Ovary (tissue), 3 donors: ENCODE results near the gene TSPEAR.

ENCODE experiments used
- CTCF ChIP-seq, 3 donors: fragments of 450-650 bp in 2 of 3; fragments of 200-600 bp in 1 of 3; IDR thresholded peaks; one replicate each; pipeline versions ENCODE4 v1.5.1 to v1.8.0; 2016 to 2022; ENCODE audit warnings: antibody characterized with exemption in 3 of 3, mild to moderate bottlenecking in 1 of 3
- POLR2A ChIP-seq: fragments of 450-650 bp; IDR thresholded peaks from one replicate; pipeline ENCODE4 v1.6.1; 2017; ENCODE audit warnings: antibody characterized with exemption, mild to moderate bottlenecking, moderate library complexity
- donor health status: DM: no; HTN: no; CAD: no.

GRCh38 chr21:44684483-44684882 is 26.9 kb downstream of the TSPEAR start:
- TF ChIP-seq CTCF (IDR thresholded peaks at IDR 0.05) (no peak), POLR2A (no peak)
